Measurements from ENCODE around the gene SCAF8.
"Not testable (repeated sequence)": the region's sequence is repeated elsewhere in the genome, so short reads cannot be mapped to it uniquely, and the experiment has no call there.

SCAF8 gene

GRCh38 chr6:154783229-154783628, 50.0 kb downstream of the SCAF8 start:
- DNase-seq (ENCODE audit: low read depth in 2 of 2), result no peak

GRCh38 chr6:154785075-154785474, 51.9 kb downstream of the SCAF8 start:
- DNase-seq (ENCODE audit: low read depth in 2 of 2), result no peak

- DNase-seq (ENCODE audit: low read depth in 2 of 2), result no peak
Measured at GRCh38 chr6:154786144-154786868, 53.1 kb downstream of the SCAF8 start.

DNA sequence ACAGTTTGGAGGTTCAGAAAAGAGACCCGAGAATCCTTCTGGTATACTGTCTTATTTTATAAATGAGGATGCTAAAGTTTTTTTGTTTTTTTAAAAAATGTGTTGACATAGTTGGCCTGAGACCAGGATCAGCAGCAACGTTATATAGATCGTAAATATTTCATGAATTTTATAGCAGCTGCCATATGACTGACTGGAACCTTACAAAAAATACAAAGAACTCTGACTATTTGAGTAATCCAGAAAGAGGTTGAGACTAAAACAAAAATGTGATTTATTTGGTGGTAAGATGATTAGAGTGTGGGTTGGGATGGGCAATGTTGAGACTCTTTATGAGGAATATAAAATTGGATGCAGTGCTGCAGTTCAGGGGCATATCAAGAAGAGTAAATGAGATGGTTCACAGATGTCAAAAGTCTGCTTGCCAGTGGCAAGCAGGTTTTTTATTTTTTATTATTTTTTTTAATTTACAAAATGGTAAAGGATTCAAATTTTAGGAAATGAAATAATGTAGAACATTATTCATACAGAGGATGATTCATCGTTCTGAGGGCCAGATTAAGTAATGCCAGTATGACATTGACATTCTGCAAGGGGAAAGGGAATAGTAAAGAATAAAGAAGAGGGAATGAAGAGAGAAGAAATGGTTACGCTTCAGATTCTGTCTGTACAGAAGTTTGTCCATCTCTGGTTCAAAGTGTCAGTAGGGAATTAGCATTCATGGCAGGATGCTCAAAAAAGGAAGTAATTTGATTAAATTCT, 58.5 kb downstream of the SCAF8 start:
- DNase-seq (ENCODE audit: low read depth in 2 of 2), result no peak

- no peak for DNase-seq (ENCODE audit: low read depth in 2 of 2)
Measured at GRCh38 chr6:154792325-154792724, 59.1 kb downstream of the SCAF8 start.

GRCh38 chr6:154792761-154793160, 59.5 kb downstream of the SCAF8 start:
- no peak for DNase-seq (ENCODE audit: low read depth in 2 of 2)

DNA sequence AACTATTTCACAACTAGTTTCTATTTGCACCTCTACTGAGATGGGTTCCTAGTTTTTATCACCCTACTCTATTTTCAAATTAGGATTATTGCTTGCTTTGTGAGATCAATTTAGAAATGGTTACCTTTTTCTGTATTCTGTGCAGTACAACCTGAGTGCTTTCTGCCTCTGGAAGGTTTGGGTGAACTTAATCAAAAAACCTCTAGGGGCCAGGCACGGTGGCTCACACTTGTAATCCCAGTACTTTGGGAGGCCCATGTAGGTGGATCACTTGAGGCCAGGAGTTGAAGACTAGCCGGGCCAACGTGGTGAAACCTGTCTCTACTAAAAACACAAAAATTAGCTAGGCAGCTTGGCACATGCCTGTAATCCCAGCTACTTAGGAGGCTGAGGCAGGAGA, 63.3 kb downstream of the SCAF8 start:
- no peak for DNase-seq (ENCODE audit: low read depth in 2 of 2)

DNA sequence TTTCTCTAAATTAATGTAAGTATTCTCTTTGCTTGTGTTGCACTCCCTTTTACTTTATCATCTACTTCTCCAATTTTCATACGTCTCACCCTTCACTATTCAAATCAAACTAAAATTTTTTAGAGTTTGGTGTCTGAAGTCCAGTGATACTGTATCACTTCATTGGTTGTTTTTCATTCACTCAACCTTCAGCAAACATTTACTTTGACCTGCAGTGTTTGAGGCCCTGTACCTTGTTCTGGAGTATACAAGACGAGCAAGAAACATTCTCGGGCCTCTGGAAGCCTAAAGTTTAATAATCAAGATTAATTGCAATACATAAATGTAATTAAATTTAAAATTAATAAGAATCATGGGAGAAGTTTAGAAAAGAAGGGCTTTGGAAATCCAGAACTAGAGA, 64.6 kb downstream of the SCAF8 start:
- DNase-seq (ENCODE audit: low read depth in 2 of 2), result no peak

DNA sequence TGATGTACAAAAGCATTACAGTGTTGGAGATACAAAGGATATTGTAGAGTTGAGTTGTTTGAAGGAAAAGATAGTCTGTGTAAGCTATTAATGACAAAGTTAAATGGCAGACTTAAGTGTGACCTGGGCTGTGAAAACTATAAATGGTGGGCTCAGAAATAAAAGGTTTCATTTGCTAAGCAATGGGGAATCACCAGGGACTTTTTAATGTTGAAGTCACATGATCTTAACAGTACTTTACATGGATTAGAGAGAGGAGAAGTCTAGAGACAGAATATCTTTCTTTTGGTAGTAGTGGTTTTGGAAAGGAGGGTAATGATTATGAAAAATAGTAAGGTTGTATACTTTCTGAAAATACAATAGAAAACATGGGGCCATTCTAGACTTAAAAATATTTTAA, 67.1 kb downstream of the SCAF8 start:
- DNase-seq (ENCODE audit: low read depth in 2 of 2), result no peak

DNA sequence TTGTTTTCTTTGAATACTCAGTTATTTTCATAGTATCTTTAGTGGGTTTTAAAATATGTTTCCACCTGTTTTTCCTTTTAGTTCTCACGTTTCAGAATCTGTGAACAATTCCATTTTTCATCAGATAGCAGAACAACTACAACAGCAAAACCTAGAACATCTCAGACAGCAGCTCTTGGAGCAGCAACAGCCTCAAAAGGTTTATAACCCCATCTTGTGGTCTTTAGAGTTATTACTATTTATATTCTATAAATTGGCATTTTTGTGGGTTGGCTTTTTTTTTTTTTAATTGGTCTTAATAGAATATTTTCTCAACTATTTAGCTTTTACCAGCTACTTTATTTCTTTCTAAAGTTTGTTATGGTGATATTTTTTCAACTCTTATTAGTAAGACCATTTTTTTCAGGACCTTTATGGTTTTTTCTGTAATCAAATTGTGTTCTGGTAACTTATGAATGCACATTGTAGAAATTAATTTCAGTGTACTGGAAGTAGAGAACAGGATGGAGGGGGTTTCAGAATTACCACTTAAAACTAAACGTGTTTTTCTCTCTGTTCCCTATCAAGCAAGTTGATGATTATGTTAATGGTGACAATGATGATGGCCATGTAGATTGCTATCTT, 72.2 kb downstream of the SCAF8 start:
- no peak for DNase-seq (ENCODE audit: low read depth in 2 of 2)

DNA sequence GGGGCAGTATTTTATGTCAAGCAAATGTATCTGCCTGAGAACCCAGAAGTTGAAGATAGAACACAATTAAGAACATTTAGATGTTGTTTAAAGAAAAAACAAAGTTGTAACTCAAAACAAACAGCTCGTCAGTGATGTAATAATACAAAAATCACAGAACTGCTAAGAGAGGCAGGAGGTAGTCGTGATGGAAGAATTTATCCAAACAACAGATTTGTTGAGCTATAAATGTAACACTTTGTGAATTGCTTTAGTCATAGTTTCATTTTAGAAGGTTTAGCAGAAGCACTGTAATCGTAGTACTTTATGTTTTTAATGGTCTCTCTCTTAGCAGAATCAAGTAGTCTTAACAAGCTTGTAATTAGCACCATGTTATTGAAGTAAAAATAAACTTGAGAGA, 73.6 kb downstream of the SCAF8 start:
- DNase-seq (ENCODE audit: low read depth in 2 of 2), result no peak

DNA sequence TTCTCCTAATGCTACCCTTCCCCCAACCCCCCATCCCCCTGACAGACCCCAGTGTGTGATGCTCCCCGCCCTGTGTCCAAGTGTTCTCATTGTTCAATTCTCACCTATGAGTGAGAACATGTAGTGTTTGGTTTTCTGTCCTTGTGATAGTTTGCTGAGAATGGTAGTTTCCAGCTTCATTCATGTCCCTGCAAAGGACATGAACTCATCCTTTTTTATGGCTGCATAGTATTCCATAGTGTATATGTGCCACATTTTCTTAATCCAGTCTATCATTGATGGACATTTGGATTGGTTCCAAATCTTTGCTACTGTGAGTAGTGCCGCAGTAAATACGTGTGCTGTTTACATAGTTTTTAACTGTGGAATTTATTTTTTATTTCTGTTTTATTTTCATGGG, 78.4 kb downstream of the SCAF8 start:
- DNase-seq (ENCODE audit: low read depth in 2 of 2), result not testable (repeated sequence)

- no peak for DNase-seq (ENCODE audit: low read depth in 2 of 2)
Measured at GRCh38 chr6:154814063-154814462, 80.8 kb downstream of the SCAF8 start.

DNA sequence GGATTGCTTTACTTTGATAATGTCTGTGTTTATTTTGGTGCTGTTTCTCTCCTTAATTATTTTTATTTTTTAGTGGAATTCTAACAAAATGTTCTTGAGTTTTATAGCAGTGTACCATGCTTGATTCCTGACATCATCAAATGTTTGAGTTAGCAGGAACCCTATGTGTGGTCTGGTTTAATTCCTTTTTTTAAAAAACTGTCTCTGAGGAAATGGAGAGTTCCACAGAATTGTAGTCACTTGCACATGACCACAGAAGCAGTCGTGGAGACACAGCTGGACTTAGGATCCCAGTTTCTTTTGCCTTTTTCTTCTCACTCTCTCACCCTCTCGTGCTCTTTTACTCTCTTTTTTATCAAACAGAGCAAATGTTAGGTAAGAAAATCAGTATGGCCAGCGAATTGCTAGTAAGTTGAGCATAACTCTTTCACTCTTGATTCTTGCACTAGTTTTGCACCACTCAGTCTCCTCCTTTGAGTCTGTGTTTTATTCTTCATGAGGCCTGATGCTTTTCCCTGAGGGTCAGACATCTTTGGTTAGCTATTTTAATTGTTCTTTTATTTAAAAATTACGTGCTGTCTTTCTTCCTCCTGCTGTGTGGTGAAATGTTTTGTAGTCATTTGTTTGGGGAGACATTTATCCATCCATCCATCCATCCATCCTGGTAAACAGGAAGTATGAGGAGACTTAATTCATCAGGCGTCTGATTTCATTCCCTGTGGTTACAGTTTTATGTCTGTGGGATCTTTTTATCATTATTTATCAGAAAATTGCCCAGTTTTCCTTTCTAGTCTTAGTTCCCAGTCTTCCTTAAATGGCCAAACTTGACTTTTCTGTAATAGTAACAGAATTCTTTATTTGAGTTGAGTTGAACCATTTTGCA, 83.0 kb downstream of the SCAF8 start:
- DNase-seq (ENCODE audit: low read depth in 2 of 2), result no peak

GRCh38 chr6:154821099-154821498, 87.9 kb downstream of the SCAF8 start:
- DNase-seq (ENCODE audit: low read depth in 2 of 2), result no peak

DNA sequence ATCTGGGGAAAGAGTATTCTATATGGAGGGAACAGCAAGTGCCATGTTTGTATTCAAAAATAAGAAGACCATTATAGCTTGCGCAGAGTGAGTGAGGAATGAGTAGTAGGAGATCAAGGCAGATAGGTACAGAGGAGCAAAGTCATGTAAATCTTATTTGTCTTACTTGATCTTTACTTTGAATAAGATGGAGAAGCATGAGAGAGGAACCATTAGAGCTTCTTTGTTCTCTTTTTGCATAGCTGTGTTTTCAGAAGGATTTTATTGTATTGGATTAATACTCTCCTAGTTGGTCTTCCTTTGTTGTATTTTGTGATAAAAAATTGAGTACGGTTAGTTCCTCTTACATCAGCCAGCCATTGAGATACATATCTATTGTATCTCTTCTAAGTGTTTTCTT, 88.4 kb downstream of the SCAF8 start:
- DNase-seq (ENCODE audit: low read depth in 2 of 2), result no peak

- DNase-seq (ENCODE audit: low read depth in 2 of 2), result no peak
Measured at GRCh38 chr6:154822947-154823558, 89.8 kb downstream of the SCAF8 start.

- DNase-seq (ENCODE audit: low read depth in 2 of 2), result no peak
Measured at GRCh38 chr6:154824076-154824475, 90.9 kb downstream of the SCAF8 start.

GRCh38 chr6:154829970-154830369, 96.8 kb downstream of the SCAF8 start:
- DNase-seq (ENCODE audit: low read depth in 2 of 2), result no peak

GRCh38 chr6:154830771-154831170, 97.6 kb downstream of the SCAF8 start:
- no peak for DNase-seq (ENCODE audit: low read depth in 2 of 2)

DNA sequence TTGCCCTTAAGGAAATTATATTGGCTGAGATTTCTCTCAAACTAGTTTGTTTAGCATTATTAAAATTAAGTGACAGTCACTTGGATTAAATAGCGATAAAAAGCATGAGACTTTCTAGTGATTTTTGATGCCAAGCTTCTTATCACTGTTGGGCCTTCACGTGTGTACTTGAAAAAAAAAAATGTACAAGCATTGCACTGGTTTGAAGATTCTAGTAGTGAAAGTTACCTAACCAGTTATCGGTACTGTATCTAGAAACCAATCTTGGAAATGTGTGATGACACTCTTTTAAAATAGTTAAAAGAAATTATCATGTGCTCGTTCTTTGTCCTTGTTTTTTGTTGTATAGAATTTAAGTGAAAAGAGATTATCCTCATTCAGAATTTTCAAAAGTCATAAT, 102.1 kb downstream of the SCAF8 start:
- no peak for DNase-seq (ENCODE audit: low read depth in 2 of 2)

DNA sequence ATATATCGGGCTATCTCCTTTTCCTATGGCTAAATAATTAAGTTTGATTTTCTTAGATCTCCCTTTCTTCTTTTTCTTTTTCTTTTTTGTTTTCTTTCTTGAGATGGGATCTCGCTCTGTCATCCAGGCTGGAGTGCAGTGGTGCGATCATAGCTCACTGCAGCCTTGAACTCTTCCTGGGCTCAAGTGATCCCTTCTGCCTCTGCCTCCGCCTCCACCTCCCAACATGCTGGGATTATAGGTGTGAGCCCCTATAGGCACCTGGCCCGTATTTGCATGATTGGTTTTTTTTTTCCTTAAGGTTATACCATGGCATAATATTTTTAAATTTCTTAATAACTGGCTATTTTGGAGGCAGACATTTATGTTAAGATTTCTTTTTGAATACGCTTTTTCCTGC, 106.3 kb downstream of the SCAF8 start:
- no peak for DNase-seq (ENCODE audit: low read depth in 2 of 2)

Measured in stimulated activated CD4-positive, alpha-beta T cell treated with anti-CD3 and anti-CD28 coated beads, Interleukin-4, amount 100 ng/mL, for 48 hours (primary cell).